Measurements from ENCODE around the gene CHAD.

Gene CHAD, protein sequence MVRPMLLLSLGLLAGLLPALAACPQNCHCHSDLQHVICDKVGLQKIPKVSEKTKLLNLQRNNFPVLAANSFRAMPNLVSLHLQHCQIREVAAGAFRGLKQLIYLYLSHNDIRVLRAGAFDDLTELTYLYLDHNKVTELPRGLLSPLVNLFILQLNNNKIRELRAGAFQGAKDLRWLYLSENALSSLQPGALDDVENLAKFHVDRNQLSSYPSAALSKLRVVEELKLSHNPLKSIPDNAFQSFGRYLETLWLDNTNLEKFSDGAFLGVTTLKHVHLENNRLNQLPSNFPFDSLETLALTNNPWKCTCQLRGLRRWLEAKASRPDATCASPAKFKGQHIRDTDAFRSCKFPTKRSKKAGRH

DNA sequence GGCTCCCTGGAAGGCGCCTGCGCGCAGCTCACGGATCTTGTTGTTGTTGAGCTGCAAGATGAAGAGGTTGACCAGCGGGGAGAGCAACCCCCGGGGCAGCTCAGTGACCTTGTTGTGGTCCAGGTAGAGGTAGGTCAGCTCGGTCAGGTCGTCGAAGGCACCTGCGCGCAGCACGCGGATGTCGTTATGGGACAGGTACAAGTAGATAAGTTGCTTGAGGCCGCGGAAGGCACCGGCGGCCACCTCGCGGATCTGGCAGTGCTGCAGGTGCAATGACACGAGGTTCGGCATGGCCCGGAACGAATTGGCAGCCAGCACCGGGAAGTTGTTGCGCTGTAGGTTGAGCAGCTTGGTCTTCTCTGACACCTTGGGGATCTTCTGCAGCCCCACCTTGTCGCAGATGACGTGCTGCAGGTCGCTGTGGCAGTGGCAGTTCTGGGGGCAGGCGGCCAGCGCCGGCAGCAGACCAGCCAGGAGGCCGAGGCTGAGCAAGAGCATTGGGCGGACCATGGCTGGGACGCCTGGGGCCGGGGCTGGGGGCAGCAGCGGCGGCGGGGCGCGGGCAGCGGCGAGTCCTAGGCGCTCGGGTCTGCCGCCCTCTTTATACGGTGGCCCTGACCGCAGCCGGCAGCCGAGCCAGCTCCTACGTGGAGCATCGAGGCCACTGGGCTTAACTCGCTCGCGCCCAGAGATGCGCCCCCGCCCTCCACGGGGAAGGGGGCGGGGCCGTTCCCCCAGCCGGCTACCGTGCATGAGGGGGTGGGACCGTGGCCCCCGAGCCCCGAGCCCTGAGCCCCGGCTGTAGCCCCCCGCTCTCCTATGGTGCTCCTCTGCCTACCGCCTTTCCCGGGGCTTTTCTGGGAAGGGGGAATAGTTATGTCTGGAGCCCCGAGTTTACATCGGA, at the start of gene CHAD:
CHAD (minus strand) TSS at position 577 of the 904 bp plus-strand sequence; CDS start at position 510, 67 bp downstream.
- DNase-seq, result peak; percentile 74

DNA sequence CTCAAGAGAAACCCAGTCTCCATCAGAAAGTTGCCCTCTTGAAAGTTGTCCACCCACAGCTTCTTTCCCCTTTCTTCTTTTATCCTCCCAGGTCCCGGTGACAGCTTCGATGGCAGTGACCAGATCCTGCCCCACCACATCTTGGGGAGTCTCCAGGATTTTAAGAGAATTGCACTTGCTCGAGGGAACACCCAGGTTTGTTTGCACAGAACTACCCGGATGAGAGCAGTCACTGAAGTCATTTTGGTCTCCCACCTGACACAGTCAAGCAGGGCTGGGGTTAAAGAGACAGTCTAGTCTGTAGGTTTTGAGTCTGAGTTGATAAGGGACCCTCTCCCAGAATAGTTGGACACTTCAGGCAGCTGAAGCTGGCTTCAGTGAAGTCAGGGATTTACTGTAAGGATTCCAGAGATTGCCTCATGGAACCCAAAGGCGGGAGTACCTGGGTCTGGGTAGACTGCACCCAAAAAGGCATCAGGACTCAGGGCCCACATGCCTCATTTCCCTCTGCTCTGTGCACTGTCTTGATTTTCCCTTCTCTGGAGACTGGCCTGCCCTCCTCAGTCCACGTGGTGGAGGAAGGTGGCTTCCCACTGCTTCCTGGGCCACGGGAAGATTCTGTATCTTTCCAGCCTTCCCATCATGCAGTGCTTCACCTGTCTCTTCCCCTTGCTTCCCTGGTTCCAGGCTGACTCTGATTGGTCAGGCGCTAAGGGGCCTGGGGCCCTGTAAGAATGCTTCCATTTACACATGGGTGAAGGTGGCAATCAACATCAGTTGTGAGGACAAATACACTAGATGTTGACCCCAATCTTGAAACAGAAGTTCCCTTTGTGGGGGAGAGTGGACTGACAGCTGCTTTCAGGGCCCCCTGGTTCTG, 49.1 kb upstream of the CHAD start:
- no peak for DNase-seq

DNA sequence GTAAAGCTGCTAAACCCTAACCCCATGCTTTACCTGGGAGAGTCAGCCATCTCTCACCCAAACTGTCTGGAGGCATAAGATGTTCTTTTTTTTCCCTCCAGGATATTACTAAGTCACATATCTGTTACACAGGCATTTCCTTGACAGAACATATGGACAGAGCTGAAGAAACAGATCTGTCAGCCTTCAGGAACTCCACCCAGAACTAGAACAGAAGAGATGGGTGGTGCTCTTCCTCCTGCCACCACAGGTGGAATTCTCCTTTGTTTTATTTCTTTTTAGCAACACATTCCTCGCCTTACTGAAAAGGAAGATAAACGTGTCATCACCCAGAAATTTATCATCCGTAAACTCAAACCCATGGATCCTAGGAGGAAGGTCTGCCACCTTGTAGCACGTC, 48.3 kb upstream of the CHAD start:
- DNase-seq, result no peak

DNA sequence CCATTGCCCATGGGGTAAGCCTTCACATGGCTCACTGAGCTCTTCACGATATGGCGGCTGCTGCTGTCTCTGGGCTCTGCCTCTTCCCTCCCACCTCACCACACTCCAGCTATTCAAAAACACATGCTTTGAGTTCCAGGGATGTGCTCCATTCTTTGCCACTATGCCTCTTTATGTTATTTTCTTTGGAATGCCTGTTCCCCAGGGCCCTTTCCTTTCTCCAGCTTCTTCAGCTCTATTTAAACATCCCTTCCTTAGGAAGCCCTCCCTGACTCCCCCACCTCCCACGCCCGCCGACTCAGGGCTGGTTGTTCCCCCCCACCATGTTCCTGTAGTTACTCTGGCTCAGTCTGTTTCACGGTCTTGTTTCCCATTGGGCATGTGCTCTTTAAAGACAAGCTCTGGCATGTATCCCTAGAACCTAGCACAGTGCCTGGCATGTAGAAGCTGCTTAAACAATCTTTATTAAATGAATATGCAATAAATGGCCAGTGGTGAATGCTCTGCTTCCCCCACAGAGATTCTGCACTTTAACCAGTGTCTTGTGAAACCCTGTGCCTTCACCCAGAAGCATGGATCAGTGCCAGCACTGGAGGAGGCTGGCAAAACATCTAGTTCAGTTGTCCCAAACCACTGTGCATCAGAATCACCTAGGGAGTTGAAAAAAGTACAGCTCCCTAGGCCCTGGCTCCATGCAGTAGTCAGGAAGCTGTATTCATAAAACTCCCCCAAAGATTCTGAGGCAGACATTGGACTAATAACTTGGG, 46.4 kb upstream of the CHAD start:
- no peak for DNase-seq

DNA sequence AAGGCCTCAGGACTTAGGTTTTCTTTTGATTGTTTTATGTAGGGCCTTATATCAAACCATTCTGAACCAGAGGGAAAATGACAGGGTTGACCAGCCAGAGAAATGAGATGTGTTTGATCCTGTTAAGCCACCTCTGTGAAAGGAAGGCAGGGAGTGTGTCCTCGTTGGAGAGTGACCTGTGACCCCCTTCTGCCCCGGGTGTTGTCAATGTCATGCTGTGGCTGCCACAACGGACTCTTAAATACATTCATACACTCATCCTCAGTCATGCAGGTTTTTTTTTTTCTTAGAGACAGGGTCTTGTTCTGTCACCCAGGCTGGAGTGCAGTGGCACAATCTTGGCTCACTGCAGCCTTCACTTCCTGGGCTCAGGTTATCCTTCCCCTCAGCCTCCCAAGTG, 45.7 kb upstream of the CHAD start:
- DNase-seq, result no peak

DNA sequence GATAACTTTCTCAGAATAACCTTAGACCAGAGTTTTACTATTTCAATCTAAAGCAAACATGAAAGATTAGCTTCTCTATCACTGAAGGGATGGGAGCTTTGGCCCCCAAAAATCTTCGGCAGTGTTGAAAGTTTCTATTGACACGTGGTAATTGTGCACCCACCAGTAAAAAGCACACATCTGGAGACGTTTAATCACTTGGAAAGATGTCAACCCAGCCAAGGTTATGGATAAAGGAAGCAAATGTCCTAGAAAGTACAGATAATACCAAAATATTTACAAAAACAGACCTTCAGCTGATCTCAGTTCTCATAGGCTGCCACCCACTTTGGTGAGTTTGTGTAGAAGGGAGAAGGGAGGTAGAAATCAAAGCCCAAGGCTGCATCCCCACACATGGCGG, 44.8 kb upstream of the CHAD start:
- no peak for DNase-seq

DNA sequence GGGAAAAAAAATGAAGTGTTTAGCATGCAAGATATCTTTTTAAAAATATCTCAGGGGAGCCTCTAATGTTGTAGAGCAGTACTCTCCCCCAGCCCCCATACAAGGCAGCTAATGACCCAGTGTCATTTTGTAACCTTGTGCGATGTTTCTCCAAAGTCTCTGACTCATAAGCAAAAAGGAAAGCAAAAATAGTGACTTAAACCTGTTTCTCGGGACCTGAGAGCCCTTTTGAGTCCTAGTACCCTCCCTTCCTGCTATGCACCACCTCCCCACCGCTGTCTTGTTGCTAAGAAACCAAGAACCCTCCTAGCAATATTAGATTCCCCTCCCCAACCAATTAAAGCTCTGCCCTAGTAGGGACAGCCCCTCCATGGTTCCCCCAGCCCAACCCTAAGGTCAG, 42.4 kb upstream of the CHAD start:
- no peak for DNase-seq

DNA sequence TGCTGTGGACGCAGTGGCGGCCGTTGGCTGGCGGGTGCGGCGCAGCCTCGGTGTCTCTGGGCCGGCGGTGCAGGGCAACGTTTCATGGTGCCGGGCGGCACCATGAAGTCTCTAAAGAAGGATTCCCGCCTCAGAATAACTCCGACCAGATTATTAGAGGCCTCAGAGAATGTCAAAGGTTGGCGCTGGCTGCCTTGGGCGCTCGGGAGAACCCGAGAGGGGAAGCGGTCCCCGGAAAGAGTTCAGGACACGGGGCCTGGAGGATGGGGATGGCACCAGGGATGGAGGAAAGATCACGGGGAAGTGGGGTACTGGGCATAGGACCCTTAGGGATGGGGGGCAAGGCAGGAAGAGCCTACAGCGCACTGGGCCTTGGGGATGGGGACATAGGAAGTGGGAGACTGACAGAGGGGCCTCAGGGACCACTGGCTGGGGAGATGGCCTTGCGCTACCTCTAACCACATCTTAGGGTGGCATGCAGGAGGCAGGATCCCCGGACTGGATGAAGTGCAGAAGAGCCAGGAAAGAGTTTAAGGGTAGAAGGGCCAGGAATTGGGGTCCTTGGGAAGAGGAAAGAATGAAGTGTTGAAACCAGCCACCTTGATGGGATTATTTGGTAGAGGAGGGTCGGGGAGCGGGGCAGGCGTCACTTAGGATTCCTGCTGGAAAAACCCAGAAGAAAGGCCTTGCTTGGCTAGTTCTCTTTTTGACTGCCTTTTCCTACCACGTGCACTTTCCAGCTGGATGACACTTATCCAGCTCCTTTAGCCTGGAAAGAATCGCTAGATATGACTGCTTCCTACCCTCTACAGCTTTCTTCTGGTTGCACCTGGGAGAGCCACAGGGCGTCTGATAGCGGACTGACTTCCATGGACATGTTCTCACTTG, 40.1 kb upstream of the CHAD start:
- DNase-seq, result no peak

DNA sequence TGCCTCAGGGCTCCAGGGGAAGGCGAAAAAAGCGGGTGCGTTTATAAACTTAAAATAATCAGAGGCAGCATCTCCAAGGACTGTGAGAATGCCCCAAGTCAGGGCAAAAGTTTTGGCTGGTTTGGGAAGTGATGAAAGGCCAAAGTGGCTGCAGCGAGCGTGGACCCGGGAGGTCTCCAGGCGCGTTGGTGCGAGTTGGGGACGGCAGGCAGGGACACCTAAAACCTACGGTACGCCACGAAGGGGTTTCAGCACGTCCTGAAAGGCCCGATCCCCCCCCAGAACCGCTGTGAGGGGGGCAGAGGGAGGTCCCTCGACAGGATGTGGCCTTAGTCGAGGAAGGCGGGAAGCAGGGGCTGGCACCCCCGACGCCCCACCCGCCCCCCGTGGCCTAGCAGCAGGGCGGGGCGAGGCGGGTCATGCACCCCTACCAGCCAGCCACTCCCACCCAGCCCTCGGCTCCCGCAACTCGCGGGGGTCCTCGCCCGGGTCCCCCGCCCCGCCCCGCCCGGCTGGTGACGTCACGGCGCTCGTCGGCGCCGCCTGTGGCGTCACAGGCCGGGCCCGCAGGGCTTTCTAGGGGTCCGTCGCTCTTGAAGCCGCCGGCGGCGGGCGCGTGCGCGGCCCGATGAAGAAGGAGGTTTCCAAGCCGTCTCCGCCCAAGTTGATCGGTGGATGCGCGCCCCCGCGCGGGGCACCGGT, 39.3 kb upstream of the CHAD start, which contains the start of gene MYCBPAP:
MYCBPAP (plus strand) TSS at position 569 of the 702 bp plus-strand sequence. CDS start 236 bp downstream, outside the sequence.
- peak; percentile 89 for DNase-seq

DNA sequence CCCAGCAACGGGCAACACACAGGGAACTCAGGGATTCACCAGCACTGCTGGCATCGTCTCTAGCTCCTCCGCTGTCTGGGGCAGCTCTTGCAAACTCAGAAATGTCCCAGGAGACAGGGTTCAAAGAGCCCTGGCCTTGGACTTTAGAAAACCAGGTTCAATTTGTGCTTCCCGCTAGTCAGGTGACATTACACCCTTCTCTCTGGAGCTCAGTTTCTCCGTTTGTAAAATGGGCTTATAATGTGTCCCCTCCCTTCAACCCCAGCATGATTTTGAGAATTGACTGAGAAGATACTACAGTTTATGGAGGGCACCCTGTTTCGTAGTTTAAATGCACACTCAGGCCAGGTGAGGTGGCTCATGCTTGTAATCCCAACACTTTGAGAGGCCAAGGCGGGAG, 37.6 kb upstream of the CHAD start:
- no peak for DNase-seq

DNA sequence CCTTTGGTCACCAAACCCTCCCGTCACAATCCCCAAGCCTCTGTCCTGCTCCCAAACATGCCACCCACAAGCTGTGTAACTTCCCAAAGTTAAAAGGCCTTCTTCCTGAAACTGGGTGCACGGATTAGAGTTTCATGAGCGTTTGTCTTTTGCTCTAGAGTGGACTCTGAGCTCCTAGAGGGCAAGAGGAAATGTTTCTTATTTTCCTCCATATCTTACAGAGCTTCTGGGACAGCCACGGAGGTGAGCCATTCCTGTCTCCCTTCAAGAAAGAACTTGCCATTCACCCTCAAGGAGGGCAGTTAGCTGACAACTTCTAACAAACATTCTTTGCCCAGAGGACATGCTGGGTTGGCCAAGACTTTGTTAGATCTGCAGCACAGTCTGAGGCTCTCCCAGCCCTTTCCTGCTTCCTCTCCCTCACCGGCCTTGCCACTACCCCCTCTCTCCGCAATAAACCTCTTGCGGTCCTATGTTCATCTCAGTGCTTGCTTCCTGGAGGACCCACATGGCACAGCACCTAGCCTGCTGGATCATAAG, 37.0 kb upstream of the CHAD start:
- DNase-seq, result no peak

DNA sequence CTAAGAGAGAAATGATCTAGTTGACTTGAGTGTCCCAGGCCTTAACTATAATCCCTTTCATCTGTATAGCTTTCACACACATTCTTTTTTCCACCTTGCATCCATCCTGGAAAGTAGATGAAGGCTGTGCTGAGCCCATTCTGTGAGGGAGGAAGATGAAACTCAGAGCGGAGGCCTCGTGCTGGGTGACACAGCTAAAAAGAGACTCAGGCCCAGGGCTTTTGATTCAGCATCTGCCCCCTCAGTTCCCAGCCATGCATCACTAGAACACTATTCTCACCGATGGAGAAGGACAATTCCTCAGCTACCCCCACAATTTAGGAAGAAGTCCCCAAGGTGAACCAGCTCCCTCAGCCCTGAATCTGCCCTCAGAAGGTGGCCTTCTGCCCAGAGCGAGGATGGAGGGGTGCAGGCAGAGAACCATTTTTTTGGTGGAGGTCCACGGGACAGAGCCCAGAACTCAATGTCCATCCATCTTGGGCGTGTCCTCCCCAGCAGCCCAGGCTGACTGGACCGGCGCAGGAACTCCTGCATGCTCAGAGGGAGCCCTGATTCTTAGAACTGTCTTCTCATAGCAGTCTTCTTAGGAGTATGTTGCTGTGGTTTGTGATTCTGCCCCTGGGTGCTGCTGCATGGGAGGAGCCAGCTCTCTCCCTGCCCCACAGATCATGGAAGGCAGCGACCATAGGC, 33.8 kb upstream of the CHAD start:
- DNase-seq, result no peak

DNA sequence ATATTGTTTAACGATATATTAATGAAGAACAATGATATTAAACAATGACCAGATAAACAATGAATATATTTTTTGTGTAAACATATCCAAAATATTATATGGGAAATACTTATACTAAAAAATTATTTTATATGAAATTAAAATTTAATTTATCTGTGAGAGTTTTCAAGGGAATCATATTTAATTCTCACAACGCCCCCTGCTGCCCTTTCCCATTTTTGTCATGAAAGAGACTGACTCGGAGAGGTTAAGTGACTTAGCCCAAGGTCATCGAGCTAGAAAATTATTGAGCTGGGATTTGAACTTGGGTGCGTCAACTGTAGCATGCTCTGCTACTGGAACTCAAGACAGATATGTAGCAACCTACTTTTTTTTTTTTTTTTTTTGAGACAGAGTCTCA, 32.4 kb upstream of the CHAD start:
- DNase-seq, result no peak

DNA sequence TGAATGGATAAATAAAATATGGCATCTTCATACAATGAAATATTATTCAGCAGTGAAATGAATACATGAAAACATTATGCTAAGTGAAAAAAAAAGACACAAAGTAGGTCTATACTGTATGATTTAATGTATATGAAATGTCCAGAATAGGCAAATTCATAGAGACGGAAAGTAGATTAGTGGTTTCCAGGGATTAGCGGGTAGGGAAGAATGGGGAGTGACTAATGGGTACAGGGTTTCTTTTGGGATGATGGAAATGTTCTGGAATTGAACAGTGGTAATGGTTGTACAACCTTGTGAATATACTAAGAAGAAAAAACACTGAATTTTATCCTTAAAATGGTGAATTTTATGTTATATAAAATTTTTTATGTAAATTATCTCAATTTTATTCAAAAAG, 31.0 kb upstream of the CHAD start:
- DNase-seq, result no peak

DNA sequence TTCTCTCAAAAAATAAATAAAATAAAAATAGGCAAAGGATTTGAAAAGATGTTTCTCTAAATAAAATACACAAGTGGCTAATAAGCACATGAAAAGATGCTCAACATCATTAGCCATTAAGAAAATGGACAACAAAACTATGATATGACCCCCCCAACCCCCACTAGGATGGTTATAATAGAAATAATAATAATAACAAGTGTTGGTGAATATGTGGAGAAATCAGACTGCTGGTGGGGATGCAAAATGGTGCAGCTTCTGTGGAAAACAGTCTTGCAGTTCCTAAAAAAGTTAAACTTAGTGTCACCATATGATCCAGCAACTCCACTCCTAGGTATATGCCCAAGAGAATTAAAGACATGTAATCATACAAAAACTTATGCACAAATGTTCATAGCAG, 30.6 kb upstream of the CHAD start:
- no peak for DNase-seq

DNA sequence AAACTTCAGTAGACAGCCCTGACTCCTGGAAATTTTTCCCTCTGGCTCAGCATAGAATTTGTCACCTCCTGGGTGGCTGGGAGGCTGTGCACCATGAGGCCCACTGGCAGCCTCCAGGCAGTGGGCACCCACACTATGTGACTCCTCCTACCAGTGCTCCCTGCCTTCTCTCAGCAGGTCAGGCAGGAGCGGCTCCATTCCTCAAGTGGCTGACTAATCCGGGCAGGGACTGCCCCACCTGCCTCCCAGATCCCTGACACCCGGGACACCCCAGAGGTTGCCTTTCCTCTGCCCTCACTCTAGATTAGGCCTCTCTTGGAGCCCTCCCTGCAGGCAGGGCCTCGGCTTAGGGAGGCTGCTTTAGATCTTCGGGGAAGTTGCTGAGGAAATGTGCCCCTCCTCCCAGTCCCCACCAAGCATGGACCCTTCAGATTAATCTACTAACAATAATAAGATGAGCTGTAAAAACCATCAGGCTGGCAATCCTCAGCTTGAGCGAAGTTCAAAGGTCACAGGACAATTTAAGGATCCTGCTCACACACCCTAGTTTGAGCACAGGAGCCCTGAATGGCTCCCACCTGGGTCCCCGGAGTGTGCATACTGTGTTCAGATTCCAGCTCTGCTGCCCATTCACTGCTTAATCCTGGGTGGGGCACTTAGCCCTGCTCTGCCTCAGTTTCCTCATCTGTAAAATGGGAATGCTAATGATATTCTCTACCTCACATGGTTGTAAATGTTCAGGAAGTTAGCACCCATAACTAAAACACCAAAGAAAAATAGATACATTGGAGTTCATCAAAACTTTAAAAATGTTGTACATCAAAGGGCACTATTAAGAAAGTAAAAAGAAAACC, 29.6 kb upstream of the CHAD start:
- no peak for DNase-seq

DNA sequence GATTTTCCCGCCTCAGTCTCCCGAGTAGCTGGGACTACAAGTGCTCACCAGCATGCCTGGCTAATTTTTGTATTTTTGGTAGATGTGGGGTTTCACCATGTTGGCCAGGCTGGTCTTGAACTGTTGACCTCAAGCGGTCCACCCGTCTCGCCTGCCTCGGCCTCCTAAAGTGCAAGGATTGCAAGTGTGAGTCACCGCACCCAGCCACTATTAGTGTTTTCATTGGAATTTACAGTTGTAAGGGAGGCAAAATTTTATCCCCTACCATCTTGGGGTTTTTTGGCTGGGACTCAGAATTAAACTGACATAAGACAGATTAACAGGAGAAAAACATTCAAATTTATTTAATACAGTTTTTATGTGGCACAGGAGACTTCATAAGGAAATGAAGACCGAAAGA, 27.2 kb upstream of the CHAD start:
- no peak for DNase-seq

DNA sequence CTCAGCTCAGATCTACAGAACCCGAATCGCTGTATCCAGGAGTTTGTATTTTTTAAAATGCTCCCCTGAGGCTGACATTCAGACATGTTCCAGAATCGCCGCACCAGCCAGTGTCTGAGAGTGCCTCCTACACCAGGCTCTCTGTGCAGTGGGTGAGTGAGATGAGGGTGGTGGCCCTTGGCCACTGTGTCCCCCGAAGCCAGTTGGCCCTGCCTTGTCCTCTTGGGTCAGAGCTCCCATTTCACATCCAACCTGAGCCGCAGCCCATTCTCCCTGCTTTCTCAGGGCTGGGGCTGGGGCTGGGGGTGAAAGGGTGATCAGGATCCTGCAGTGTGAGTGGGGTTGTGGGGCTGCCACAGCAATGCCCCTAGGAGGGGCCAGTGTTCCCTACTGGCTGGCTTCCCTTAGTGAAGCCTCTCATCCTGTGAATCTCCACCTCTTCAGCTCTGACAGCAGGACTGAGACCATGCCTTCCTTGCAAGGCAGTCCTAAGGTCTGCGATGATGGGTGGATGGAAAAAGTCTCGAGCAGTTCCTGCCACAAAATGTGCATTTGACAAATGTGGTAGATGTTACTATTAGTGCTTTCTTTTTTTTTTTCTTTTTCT, 26.6 kb upstream of the CHAD start:
- no peak for DNase-seq
